Suppressor macrophage (primary cell): Measurements from ENCODE around the gene DHX34.

Source experiments
- DNase-seq, 4 experiments: peaks; one replicate each; pipeline ENCODE4 v3.0.0-alpha.2; 2020 to 2022

DHX34 gene

GRCh38 chr19:47419789-47420188, 70.7 kb downstream of the DHX34 start:
- DNase-seq = no peak

GRCh38 chr19:47421244-47421786, 72.2 kb downstream of the DHX34 start:
- DNase-seq = no peak

GRCh38 chr19:47421844-47422395, 72.8 kb downstream of the DHX34 start:
- DNase-seq = no peak

- no peak for DNase-seq
Measured at GRCh38 chr19:47422417-47423163, 73.5 kb downstream of the DHX34 start.

- DNase-seq = no peak
Measured at GRCh38 chr19:47423203-47423882, 74.2 kb downstream of the DHX34 start.

GRCh38 chr19:47427241-47428176, 78.4 kb downstream of the DHX34 start:
- DNase-seq = peak; percentile 48 to 72 (median 62)

- DNase-seq = peak; percentile 58 to 73 (median 67)
Measured at GRCh38 chr19:47428177-47428894, 79.2 kb downstream of the DHX34 start.

GRCh38 chr19:47429140-47429793, 80.2 kb downstream of the DHX34 start:
- DNase-seq = no peak

- DNase-seq = peak; percentile 61 to 81 (median 70)
Measured at GRCh38 chr19:47430041-47430802, 81.1 kb downstream of the DHX34 start.

GRCh38 chr19:47432091-47432490, 83.0 kb downstream of the DHX34 start:
- no peak for DNase-seq
